GM12874 (cell line): ENCODE measurements around the gene ADAM8.

Experiments
- TF ChIP-seq, protein P1 (sequence below): IDR thresholded peaks from 2 replicates; pipeline ENCODE4 v1.5.1; 2011; ENCODE audit warnings: low read depth, mild to moderate bottlenecking, control low read depth, low read length, moderate library complexity; ENCODE audit not compliant: insufficient read depth

The ADAM8 gene

DNA sequence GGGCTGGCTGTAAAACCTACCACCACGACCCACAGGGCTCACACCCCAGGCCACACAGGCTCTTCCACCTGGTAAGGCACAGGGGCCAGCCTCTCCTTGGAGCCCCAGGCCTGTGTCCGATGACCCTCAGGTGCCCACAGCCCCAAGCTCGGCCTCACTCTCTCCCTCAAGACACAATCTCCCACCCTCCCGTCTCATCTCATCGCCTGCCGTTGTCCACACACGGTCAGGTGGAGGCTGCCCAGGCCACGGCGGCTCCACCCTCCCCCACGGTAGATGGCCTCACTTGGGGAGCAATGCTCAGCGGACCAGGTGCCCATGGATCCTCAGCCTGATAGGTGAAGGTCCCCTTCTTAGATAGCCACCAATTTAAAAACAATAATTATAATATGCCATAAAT lies 55.3 kb downstream of the ADAM8 start:
- TF ChIP-seq, protein P1, sequence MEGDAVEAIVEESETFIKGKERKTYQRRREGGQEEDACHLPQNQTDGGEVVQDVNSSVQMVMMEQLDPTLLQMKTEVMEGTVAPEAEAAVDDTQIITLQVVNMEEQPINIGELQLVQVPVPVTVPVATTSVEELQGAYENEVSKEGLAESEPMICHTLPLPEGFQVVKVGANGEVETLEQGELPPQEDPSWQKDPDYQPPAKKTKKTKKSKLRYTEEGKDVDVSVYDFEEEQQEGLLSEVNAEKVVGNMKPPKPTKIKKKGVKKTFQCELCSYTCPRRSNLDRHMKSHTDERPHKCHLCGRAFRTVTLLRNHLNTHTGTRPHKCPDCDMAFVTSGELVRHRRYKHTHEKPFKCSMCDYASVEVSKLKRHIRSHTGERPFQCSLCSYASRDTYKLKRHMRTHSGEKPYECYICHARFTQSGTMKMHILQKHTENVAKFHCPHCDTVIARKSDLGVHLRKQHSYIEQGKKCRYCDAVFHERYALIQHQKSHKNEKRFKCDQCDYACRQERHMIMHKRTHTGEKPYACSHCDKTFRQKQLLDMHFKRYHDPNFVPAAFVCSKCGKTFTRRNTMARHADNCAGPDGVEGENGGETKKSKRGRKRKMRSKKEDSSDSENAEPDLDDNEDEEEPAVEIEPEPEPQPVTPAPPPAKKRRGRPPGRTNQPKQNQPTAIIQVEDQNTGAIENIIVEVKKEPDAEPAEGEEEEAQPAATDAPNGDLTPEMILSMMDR, result no peak

DNA sequence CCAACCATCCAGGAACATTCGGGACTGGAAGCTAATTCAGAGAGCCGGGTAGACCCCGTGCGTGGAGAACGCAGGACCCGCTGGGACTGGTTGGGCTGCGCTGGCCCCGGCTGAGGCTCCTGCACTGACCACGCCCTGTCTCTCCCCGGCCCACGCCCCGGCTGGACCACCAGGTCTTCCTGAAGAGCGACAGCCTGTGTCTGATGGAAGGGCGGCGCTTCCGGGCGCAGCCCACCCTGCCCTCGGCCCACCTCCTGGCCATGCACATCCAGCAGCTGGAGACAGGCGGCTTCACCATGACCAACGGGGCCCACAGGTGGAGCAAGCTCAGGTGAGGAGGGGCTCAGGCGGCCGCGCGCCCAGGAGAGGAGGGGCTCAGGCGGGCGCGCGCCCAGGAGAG lies 56.9 kb downstream of the ADAM8 start:
- TF ChIP-seq, protein P1, result no peak

DNA sequence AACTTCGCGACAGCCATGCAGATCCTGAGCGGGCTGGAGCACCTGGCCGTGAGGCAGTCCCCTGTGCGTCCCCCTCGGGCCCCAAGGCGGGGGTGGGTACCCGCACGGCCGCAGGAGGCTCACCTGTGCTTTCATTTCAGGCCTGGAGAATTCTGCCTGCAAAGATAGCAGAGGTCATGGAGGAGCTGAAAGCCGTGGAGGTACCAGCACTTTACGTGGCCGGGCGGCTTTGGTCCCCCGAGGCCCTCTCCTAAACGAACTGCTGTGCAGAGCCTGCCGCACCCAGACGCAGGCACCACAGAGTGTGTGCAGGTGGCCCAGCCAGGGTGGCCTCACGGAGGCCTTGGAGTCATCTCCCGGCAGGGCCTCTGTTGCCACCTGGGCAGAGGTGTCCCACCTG lies 57.8 kb downstream of the ADAM8 start:
- TF ChIP-seq, protein P1, result no peak

DNA sequence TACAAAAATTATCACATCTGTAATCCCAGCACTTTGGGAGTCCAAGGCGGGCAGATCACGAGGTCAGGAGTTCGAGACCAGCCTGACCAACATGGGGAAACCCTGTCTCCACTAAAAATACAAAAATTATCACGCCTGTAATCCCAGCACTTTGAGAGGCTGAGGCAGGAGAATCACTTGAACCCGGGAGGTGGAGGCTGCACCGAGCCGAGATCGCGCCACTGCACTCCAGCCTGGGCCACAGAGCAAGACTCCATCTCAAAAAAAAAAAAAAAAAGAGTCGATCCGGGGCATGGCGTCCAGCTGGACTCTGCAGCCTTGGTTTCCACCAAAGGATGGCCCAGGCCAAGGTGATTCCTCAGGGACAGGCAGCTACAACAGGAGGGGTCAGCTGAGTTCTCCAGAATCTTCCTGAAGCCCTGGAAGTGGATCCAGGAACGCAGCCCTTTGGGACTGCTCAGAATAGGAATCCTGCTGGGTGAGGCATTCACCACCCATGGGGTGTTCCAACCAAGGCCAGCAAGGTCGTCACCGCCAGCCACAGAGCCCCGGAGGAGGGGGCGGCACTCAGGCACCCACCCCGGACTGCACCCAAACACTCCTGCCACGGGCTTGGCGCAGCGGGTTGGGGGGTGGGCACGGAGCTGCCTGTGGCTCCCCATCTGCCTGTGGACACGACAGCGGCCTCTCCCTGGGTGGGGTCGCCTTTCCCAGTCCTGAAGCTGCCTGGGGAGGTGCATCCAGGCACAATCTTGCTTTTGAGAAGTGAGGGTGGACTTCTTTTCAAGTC lies 58.7 kb downstream of the ADAM8 start:
- TF ChIP-seq, protein P1, result no peak

DNA sequence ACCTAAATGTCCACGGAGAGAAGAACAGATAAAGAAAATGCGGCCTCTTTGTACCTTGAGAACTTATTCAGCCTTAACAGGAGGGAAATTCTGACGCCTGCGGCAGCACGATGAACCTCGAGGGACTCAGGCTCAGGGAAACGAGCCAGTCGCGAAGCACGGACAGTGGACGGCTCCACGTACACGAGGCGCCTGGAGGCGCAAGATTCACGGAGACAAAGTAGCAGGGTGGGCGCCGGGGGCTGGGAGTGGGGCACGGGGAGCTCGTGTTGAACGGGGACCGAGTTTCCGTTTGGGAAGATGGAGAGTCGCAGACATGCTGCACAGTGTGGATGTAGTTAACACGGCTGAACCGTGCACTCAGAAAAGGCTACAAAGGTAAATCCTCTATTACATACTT lies 59.9 kb downstream of the ADAM8 start:
- TF ChIP-seq, protein P1, result no peak

DNA sequence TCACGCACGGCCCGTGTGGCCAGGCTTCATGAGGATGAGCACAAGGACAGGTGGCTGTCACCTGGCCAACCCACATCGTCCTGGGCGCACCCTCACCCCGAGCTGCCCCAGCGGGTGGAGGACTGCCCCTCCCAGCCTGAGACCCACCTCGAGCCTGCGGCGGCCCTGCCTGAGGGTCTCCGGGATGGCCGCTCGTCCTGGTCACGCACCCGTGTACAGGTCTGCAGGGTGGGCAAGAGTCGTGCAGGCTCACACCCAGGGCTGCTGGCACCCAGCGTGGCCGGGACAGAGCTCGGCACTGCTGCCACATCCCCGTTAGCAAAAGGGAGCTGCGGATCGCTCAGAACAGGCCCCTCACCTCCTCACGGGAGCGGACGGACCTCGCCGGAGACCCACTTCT lies 61.1 kb downstream of the ADAM8 start:
- TF ChIP-seq, protein P1, result no peak

DNA sequence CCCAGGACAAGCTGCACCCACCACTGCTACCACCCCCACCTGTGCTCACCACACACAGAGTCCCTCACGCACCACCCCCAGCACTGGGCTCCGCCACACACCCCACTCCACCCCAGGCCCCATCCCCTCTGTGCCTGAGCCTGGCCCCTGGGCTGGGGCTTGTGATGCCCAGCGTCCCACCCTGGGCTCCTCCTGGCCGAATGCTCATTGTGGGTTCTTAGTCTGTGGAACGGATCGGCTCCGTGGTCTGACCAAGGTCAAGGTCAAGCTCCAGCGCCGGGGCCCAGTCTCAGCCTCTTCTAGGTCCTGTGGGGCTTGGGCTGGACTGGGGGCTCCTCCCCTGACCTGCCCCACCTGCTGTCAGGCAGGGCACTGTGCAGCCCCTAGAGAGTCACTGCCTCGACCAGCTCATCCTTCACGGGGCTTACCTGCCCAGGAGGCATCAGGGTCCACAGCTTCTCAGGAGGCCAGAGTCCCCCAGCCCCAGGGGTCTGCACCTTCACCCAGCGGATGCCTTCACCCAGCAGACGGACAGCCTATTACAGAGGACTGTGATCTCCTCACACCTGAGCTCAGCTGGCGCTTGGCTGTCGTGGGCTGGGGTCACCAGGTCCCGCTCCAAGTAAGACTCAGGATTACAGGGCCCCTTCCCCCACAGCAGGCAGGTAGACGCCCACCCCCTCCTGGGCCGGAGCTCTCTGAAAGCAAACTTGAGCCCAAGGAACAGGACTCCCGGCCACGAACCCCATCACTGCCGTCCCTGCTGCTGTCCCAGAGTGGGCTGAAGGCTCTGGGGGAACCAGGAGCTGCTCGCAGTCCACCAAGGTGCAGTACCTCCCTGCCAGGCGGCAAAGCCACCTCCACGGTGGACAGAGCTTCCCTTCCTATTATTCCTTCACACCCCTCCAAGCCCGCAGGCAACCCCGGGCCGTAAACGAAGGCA lies 61.9 kb downstream of the ADAM8 start:
- TF ChIP-seq, protein P1, result no peak
